Measurements from ENCODE around the gene PI4K2B. TPM values are rescaled to one million over a fixed set of nuclear protein-coding genes. Genes with fewer than 3 reads are reported as not detected.

The PI4K2B gene
- total and polyA plus RNA-seq, 2 of the 8 experiments (the other 6 are each of a cell fraction or from before 2014, with no cell fraction given): 3.0 to 16.2 TPM

- Histone ChIP-seq H2BK15ac (ENCODE audit: low read length) (no peak overlapping the region), H3K36me3 (ENCODE audit: control insufficient read depth in 2 of 4, insufficient read depth in 4 of 4, low read length in 3 of 4) (no peaks in the 10 kb centered on the region; a peak in 1 of 8 replicates), H3K79me2 (ENCODE audit: control insufficient read depth in 1 of 2, insufficient read depth in 2 of 2, low read length in 2 of 2) (no peaks in the 10 kb centered on the region), H3K27me3 (replicated peaks in 1 of 4; ENCODE audit: control insufficient read depth in 3 of 4, extremely low read depth in 1 of 4, insufficient read depth in 3 of 4, low read length in 3 of 4) (no peaks in the 10 kb centered on the region), H3K23ac (ENCODE audit: insufficient read length) (no peak overlapping the region), H3K4me2 (ENCODE audit: insufficient read depth in 1 of 2, low read depth in 2 of 2, low read length in 2 of 2) (no peak overlapping the region), H4K8ac (ENCODE audit: extremely low read depth, insufficient read depth, low read length) (no peak overlapping the region), H4K20me1 (replicated peaks in 1 of 2; ENCODE audit: control insufficient read depth in 1 of 2, insufficient read depth in 2 of 2, low read length in 2 of 2) (no peaks in the 10 kb centered on the region), H3K14ac (ENCODE audit: insufficient read length) (no peak overlapping the region), H2AFZ (ENCODE audit: low read length) (no peak overlapping the region), H3K4me3 (ENCODE audit: extremely low read depth in 1 of 4, insufficient read depth in 2 of 4, low read depth in 3 of 4, low read length in 4 of 4) (no peak overlapping the region), H2BK120ac (replicated peaks; ENCODE audit: low read depth, low read length) (no peak overlapping the region), H3K9me3 (ENCODE audit: insufficient read depth in 2 of 2, low read depth in 1 of 2, low read length in 1 of 2) (no peaks in the 10 kb centered on the region), H3K9ac (replicated peaks in 1 of 4; ENCODE audit: extremely low read depth in 1 of 4, low read depth in 3 of 4, low read length in 3 of 4) (no peak overlapping the region), H2BK20ac (ENCODE audit: low read length) (no peak overlapping the region), H3K4me1 (replicated peaks in 1 of 4; ENCODE audit: control insufficient read depth in 3 of 4, insufficient read depth in 4 of 4, low read length in 3 of 4) (no peaks in the 10 kb centered on the region), H2AK5ac (ENCODE audit: low read depth, low read length) (no peak overlapping the region), H3K18ac (ENCODE audit: extremely low read depth, low read length) (no peak overlapping the region), H2BK5ac (ENCODE audit: low read depth, low read length) (no peak overlapping the region), H4K91ac (replicated peaks; ENCODE audit: insufficient read length, low read length) (no peak overlapping the region), H2BK12ac (ENCODE audit: low read depth, low read length) (no peak overlapping the region), H3K27ac (ENCODE audit: low read depth, low read length) (no peak overlapping the region), H3K4ac (replicated peaks; ENCODE audit: insufficient read length, low read depth, low read length) (no peak overlapping the region), H3K79me1 (ENCODE audit: low read depth, low read length) (no peaks in the 10 kb centered on the region), H3K23me2 (ENCODE audit: low read depth, low read length) (no peaks in the 10 kb centered on the region), H3K56ac (replicated peaks; ENCODE audit: insufficient read length, low read depth, low read length) (no peak overlapping the region), H4K5ac (ENCODE audit: insufficient read length, low read depth, low read length) (no peak overlapping the region)
- FAIRE-seq (no peak), DNase-seq (ENCODE audit: low read depth in 1 of 2, low spot score in 2 of 2) (no peak)
- WGBS, 2 experiments (ENCODE audit: extremely low coverage in 1 of 2, insufficient coverage in 1 of 2, insufficient read length in 1 of 2, insufficient replicate concordance in 2 of 2, low coverage in 1 of 2, low lambda C conversion rate in 2 of 2, missing lambda C conversion rate in 1 of 2): 75% methylated on average over 4 of the region's 4 CpGs; no CpG with 5 or more reads in 1 of the 2 experiments
- POLR2A ChIA-PET (ENCODE audit: partially characterized antibody): no interaction called here
- CTCF ChIA-PET (ENCODE audit: partially characterized antibody): interaction anchor here (0.7 to 2.2 kb wide), 3 partner anchors 7 to 81 kb away, joined by 3 to 6 read pairs (median 3); no protein-coding TSS in a partner anchor
- no peak for TF ChIP-seq SP4 (IDR thresholded peaks at IDR 0.05; ENCODE audit: low read length)
- TF ChIP-seq, protein P1, sequence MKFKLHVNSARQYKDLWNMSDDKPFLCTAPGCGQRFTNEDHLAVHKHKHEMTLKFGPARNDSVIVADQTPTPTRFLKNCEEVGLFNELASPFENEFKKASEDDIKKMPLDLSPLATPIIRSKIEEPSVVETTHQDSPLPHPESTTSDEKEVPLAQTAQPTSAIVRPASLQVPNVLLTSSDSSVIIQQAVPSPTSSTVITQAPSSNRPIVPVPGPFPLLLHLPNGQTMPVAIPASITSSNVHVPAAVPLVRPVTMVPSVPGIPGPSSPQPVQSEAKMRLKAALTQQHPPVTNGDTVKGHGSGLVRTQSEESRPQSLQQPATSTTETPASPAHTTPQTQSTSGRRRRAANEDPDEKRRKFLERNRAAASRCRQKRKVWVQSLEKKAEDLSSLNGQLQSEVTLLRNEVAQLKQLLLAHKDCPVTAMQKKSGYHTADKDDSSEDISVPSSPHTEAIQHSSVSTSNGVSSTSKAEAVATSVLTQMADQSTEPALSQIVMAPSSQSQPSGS (IDR thresholded peaks at IDR 0.05; ENCODE audit: low read length): no peak
- no peak for TF ChIP-seq BRCA1 (IDR thresholded peaks at IDR 0.05; ENCODE audit: low read depth, low read length)
- no peak for TF ChIP-seq SP2 (IDR thresholded peaks at IDR 0.05; ENCODE audit: low read length)
- TF ChIP-seq CHD2 (IDR thresholded peaks at IDR 0.05; ENCODE audit: low read length): no peak
- no peak for TF ChIP-seq KDM1A (IDR thresholded peaks at IDR 0.05; ENCODE audit: borderline replicate concordance, low read length)
- no peak for TF ChIP-seq CHD1 (IDR thresholded peaks at IDR 0.05; ENCODE audit: low read depth, low read length)
- TF ChIP-seq ZNF274 (IDR thresholded peaks at IDR 0.05; ENCODE audit: borderline replicate concordance, extremely low read depth, low read length): no peak
- TF ChIP-seq NANOG (IDR thresholded peaks at IDR 0.05; ENCODE audit: insufficient read depth, low read depth, low read length, poor library complexity, severe bottlenecking): no peak
- TF ChIP-seq RNF2 (IDR thresholded peaks at IDR 0.05; ENCODE audit: borderline replicate concordance, low read depth, low read length, missing control alignments, poor library complexity, severe bottlenecking): no peak
- no peak for TF ChIP-seq RFX5 (IDR thresholded peaks at IDR 0.05; ENCODE audit: borderline replicate concordance, low read depth, low read length)
- TF ChIP-seq TAF1 (IDR thresholded peaks at IDR 0.05; ENCODE audit: low read depth, low read length): no peak
- TF ChIP-seq GABPA (IDR thresholded peaks at IDR 0.05; ENCODE audit: borderline replicate concordance, insufficient read depth, low read length): no peak
These were observed 46.4 kb downstream of the PI4K2B start for GRCh38 chr4:25280210-25280609.

Measured in H1 (cell line).